Right lobe of liver (tissue), 6 donors: ENCODE measurements around the gene RTN4. TPM values are rescaled to one million over a fixed set of nuclear protein-coding genes. Genes with fewer than 3 reads are reported as not detected.
"Not testable (repeated sequence)": the region's sequence is repeated elsewhere in the genome, so short reads cannot be mapped to it uniquely, and the experiment has no call there.

Source experiments
- ATAC-seq, 4 donors: fragments of 200-7000 bp; cut with Tn5 transposase; one replicate each; pipeline ENCODE4 v1.9.1; 2020; ENCODE audit warnings: mild to moderate bottlenecking in 4 of 4, moderate library complexity in 4 of 4
- DNase-seq, 3 donors: peaks; one replicate each; pipeline ENCODE4 v3.0.0-alpha.2; 2020
- H3K27ac ChIP-seq, 3 donors: fragments of 200-600 bp; one replicate each; pipeline ENCODE4 v1.8.0; 2022
- H3K27me3 ChIP-seq, 2 donors: fragments of 200-600 bp; one replicate each; pipeline ENCODE4 v1.8.0; 2022
- H3K36me3 ChIP-seq, 4 donors: fragments of 200-600 bp; sonication (generic) in 1 of 4; one replicate each; pipeline versions ENCODE4 v1.5.1 to v1.8.0; 2017 to 2022; ENCODE audit warnings: control low read depth in 1 of 4
- H3K4me1 ChIP-seq, 4 donors: fragments of 200-600 bp; sonication (generic) in 1 of 4; one replicate each; pipeline versions ENCODE4 v1.5.1 to v1.8.0; 2017 to 2022; ENCODE audit warnings: control low read depth in 1 of 4
- H3K4me3 ChIP-seq, 3 donors: fragments of 200-600 bp; one replicate each; pipeline ENCODE4 v1.8.0; 2022
- H3K9me3 ChIP-seq, 4 donors: fragments of 200-600 bp; sonication (generic) in 1 of 4; one replicate each; pipeline versions ENCODE4 v1.5.1 to v1.8.0; 2017 to 2022; ENCODE audit warnings: control low read depth in 1 of 4
- CTCF ChIP-seq, 4 donors: fragments of 200-600 bp in 3 of 4; fragments of 450-650 bp in 1 of 4; IDR thresholded peaks; one replicate each; pipeline versions ENCODE4 v1.5.1 to v1.8.0; 2016 to 2022; ENCODE audit warnings: antibody characterized with exemption in 4 of 4, mild to moderate bottlenecking in 2 of 4
- POLR2A ChIP-seq: fragments of 450-650 bp; IDR thresholded peaks from one replicate; pipeline ENCODE4 v1.6.1; 2017; ENCODE audit warnings: antibody characterized with exemption, mild to moderate bottlenecking
- WGBS: methylation state at CpG from one replicate; pipeline ENCODE4 v1.1.6; 2018; ENCODE audit warnings: low coverage, low lambda C conversion rate; ENCODE audit not compliant: insufficient coverage; ENCODE audit errors: missing lambda C conversion rate; 5-methylcytosine and 5-hydroxymethylcytosine counted together
- intact Hi-C, 2 donors: fragments of 100-400 bp; cut with DNase I; formaldehyde crosslinking; loops; one replicate each; pipeline versions ENCODE4 v1.11.2 to v1.14.1; 2022
- total RNA-seq, 6 experiments: library from RNA; depleted of rRNA in 2 of 6; stranded (reverse); fragments of >200 nt in 2 of 6; fragmentation: NEBNext Ultra II Directional in 3 of 6; extraction: Animal tissue kit (Norgen Biotek cat#: 25700) in 3 of 6; gene quantifications; one replicate each; pipeline versions ENCODE4 v1.1.0 to v1.2.4, GENCODE V29; 2016 to 2023
- donor health status: DM: no; HTN: yes; CAD: no.
- donor health status: DM: no; HTN: no; CAD: no.
- donor health status: DM: no; HTN: no; CAD: no.
- donor health status: DM: no; HTN: yes; CAD: no.
- donor health status: DM: no; HTN: yes; CAD: no.

The RTN4 gene
- total RNA-seq, 6 experiments from 2014 or later: 126 to 195 (median 177) TPM

GRCh38 chr2:55056024-55056521 lies 5.8 kb upstream of the RTN4 start:
- Histone ChIP-seq H3K36me3 (no peaks in the 10 kb centered on the region), H3K4me1 (peaks cover 0 to 2% (median 0%) of the 10 kb centered on the region in 4 donors), H3K27ac (no peak overlapping the region), H3K4me3 (no peak overlapping the region), H3K9me3 (no peaks in the 10 kb centered on the region), H3K27me3 (no peaks in the 10 kb centered on the region)
- TF ChIP-seq POLR2A (no peak), CTCF (IDR thresholded peaks at IDR 0.05) (no peak)
- WGBS: 74% methylated on average over 6 of the region's 9 CpGs
- ATAC-seq: no peak
- DNase-seq: no peak
- intact Hi-C loops: no loop called here

GRCh38 chr2:55054106-55054875 lies 4.0 kb upstream of the RTN4 start:
- intact Hi-C loops: no loop called here
- DNase-seq: no peak
- H3K4me3 ChIP-seq: no peak overlapping the region
- WGBS: 91% methylated on average over 7 of the region's 7 CpGs
- peaks cover 0 to 10% (median 0%) of the 10 kb centered on the region in 4 donors for H3K4me1 ChIP-seq
- H3K27me3 ChIP-seq: no peaks in the 10 kb centered on the region
- no peak overlapping the region for H3K27ac ChIP-seq
- no peak for ATAC-seq
- no peaks in the 10 kb centered on the region for H3K36me3 ChIP-seq
- H3K9me3 ChIP-seq: no peaks in the 10 kb centered on the region
- TF ChIP-seq CTCF (IDR thresholded peaks at IDR 0.05) (no peak), POLR2A (no peak)

- WGBS: 71% methylated on average over 4 of the region's 4 CpGs
- H3K36me3 ChIP-seq, H3K9me3 ChIP-seq, H3K27ac ChIP-seq, H3K4me1 ChIP-seq, H3K4me3 ChIP-seq, H3K27me3 ChIP-seq, intact Hi-C loops, DNase-seq, ATAC-seq: not testable (repeated sequence)
Observed at GRCh38 chr2:55053225-55053624, 3.0 kb upstream of the RTN4 start.

- no peak for ATAC-seq
- no peaks in the 10 kb centered on the region for H3K27me3 ChIP-seq
- H3K4me1 ChIP-seq: peaks cover 0 to 10% (median 0%) of the 10 kb centered on the region in 4 donors
- H3K4me3 ChIP-seq: no peak overlapping the region
- intact Hi-C loops: no loop called here
- DNase-seq: no peak
- TF ChIP-seq POLR2A (no peak), CTCF (IDR thresholded peaks at IDR 0.05) (no peak)
- no peak overlapping the region for H3K27ac ChIP-seq
- no peaks in the 10 kb centered on the region for H3K36me3 ChIP-seq
- no peaks in the 10 kb centered on the region for H3K9me3 ChIP-seq
- WGBS: 40% methylated on average over 7 of the region's 7 CpGs
Observed at GRCh38 chr2:55052129-55053061, 2.1 kb upstream of the RTN4 start.
